ENCODE measurements around the gene WDR90.

DNA sequence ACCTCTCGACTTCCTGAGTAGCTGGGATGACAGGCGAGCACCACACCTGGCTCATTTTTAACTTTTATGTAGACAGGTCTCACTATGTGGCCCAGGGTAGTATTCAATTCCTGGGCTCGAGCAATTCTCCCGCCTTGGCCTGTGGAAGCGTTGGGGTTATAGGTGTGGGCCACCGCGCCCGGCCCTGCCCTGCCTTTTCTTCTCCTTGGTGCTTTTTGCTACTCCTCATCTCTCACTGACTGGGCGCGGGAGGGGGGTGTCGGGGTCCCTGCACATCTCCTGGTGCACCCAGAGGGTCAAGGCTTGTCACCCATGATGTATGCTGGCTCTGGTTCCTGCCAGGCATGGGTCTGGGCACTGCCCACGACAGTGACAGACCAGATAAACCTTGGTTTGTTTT is 4.6 kb upstream of the WDR90 start:
- TF ChIP-seq, protein P1, sequence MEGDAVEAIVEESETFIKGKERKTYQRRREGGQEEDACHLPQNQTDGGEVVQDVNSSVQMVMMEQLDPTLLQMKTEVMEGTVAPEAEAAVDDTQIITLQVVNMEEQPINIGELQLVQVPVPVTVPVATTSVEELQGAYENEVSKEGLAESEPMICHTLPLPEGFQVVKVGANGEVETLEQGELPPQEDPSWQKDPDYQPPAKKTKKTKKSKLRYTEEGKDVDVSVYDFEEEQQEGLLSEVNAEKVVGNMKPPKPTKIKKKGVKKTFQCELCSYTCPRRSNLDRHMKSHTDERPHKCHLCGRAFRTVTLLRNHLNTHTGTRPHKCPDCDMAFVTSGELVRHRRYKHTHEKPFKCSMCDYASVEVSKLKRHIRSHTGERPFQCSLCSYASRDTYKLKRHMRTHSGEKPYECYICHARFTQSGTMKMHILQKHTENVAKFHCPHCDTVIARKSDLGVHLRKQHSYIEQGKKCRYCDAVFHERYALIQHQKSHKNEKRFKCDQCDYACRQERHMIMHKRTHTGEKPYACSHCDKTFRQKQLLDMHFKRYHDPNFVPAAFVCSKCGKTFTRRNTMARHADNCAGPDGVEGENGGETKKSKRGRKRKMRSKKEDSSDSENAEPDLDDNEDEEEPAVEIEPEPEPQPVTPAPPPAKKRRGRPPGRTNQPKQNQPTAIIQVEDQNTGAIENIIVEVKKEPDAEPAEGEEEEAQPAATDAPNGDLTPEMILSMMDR (conservative IDR thresholded peaks at IDR 0.05 in 1 of 2, IDR thresholded peaks at IDR 0.05 in 1 of 2; ENCODE audit: extremely low read depth in 1 of 2, insufficient read depth in 1 of 2, low read depth in 1 of 2, low read length in 2 of 2): no peak
- TF ChIP-seq EZH2 (IDR thresholded peaks at IDR 0.05; ENCODE audit: borderline replicate concordance, low read length): no peak
